HepG2 (cell line): Measurements from ENCODE around the gene DENND1C.

Experiments used
- SALL1 ChIP-seq: sonication (generic); formaldehyde crosslinking; IDR thresholded peaks from 2 replicates; pipeline ENCODE4 v1.8.0; 2022; ENCODE audit warnings: mild to moderate bottlenecking, missing genetic modification reagents
- SP2 ChIP-seq: sonication (generic); formaldehyde crosslinking; IDR thresholded peaks from 2 replicates; pipeline ENCODE4 v1.5.1; 2020; ENCODE audit warnings: mild to moderate bottlenecking, missing genetic modification reagents
- ZNF260 ChIP-seq: sonication (generic); formaldehyde crosslinking; IDR thresholded peaks from 2 replicates; pipeline ENCODE4 v1.4.0; 2020; ENCODE audit warnings: missing genetic modification reagents, low read depth, mild to moderate bottlenecking, borderline replicate concordance
- ZNF724P ChIP-seq: sonication (generic); formaldehyde crosslinking; IDR thresholded peaks from 2 replicates; pipeline ENCODE4 v1.8.0; 2022; ENCODE audit warnings: missing genetic modification reagents, borderline replicate concordance
- TF ChIP-seq, protein P1 (sequence below): sonication (generic); formaldehyde crosslinking; IDR thresholded peaks from 2 replicates; pipeline ENCODE4 v1.4.0; 2020; ENCODE audit warnings: low read depth, mild to moderate bottlenecking, missing genetic modification reagents

DNA sequence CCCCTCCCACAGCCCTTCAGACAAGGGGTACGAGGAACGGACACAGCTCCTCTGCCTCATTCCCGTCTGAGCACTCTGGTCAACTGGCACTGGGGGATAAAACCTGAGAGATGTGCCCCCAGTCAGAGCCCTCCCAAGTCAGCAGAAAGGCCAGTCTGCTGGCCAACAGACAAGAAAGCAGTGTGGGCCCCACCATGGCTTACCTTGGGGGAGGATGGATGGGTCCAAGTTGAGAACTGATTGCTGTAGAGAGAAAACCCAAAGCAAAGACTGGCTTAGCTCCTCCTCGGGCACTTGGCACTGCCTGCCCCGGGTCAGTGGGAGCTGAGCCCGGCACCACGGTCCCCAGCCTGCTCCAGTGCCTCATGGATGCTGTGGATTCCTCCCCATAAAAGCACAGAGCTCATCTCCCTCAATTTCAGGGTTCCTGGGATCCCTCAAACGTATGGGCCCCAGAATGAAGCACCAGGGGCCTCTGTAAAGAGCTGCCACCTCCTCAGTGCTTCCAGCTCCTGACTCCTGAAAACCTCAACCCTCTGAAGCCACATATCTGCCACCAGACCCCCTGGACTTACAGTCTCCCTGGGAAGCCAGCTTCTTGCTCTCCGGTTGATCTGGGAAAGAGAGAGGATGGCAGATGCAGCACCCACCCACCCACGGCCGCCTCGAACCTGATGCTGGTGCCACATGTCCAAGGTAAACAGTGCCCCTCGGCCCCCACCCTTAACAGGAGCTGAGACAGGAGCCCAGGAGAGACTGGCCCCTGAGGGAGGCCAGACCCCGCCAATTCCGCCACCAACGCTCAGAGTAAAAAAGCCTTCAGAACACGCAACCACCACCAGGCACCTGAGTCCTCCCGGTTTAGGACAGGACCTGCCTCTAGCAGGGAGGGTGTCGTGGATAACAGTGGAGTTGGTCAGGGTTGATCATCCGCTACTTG lies 60.2 kb downstream of the DENND1C start:
- no peak for TF ChIP-seq ZNF724P (CRISPR knock-in tag)
- TF ChIP-seq, protein P1, sequence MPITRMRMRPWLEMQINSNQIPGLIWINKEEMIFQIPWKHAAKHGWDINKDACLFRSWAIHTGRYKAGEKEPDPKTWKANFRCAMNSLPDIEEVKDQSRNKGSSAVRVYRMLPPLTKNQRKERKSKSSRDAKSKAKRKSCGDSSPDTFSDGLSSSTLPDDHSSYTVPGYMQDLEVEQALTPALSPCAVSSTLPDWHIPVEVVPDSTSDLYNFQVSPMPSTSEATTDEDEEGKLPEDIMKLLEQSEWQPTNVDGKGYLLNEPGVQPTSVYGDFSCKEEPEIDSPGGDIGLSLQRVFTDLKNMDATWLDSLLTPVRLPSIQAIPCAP (CRISPR knock-in tag): no peak
- TF ChIP-seq ZNF260 (CRISPR knock-in tag): no peak
- no peak for TF ChIP-seq SP2 (CRISPR knock-in tag)
- no peak for TF ChIP-seq SALL1 (CRISPR knock-in tag)
